HepG2 (cell line): Measurements from ENCODE around the gene KLRK1. TPM values are rescaled to one million over a fixed set of nuclear protein-coding genes. Genes with fewer than 3 reads are reported as not detected.

Experiments used
- ARNT2 ChIP-seq: sonication (generic); formaldehyde crosslinking; IDR thresholded peaks from 2 replicates; pipeline ENCODE4 v1.8.0; 2022; ENCODE audit warnings: mild to moderate bottlenecking, low read depth, missing genetic modification reagents, moderate library complexity
- CREM ChIP-seq, 2 experiments: sonication (generic) in 1 of 2; formaldehyde crosslinking in 1 of 2; IDR thresholded peaks; 2 replicates each; pipeline versions ENCODE4 v1.4.0 to v1.6.1; 2016 to 2020; ENCODE audit warnings: antibody characterized with exemption in 1 of 2, mild to moderate bottlenecking in 1 of 2, missing genetic modification reagents in 1 of 2
- ELF3 ChIP-seq: IDR thresholded peaks from 2 replicates; pipeline ENCODE4 v1.6.1; 2016; ENCODE audit warnings: missing genetic modification reagents, missing compliant biosample characterization
- FIP1L1 ChIP-seq: fragments of 200-400 bp; formaldehyde crosslinking; IDR thresholded peaks from 2 replicates; pipeline ENCODE4 v1.6.1; 2018; ENCODE audit warnings: low read depth, mild to moderate bottlenecking, low read length, moderate library complexity, borderline replicate concordance; ENCODE audit not compliant: insufficient read depth
- GATAD2A ChIP-seq: IDR thresholded peaks from 2 replicates; pipeline ENCODE4 v1.6.1; 2016
- GPBP1L1 ChIP-seq: sonication (generic); formaldehyde crosslinking; IDR thresholded peaks from 2 replicates; pipeline ENCODE4 v1.5.0; 2020; ENCODE audit warnings: mild to moderate bottlenecking, missing genetic modification reagents
- HOXA3 ChIP-seq: sonication (generic); formaldehyde crosslinking; IDR thresholded peaks from 2 replicates; pipeline ENCODE4 v1.5.0; 2020; ENCODE audit warnings: missing genetic modification reagents
- KLF16 ChIP-seq, 2 experiments: sonication (generic) in 1 of 2; formaldehyde crosslinking in 1 of 2; IDR thresholded peaks; 2 replicates each; pipeline versions ENCODE4 v1.6.1 to v1.8.0; 2016 to 2023; ENCODE audit warnings: missing genetic modification reagents in 2 of 2, missing compliant biosample characterization in 1 of 2
- NCOA2 ChIP-seq: sonication (generic); formaldehyde crosslinking; IDR thresholded peaks from 2 replicates; pipeline ENCODE4 v1.8.0; 2022; ENCODE audit warnings: inconsistent platforms
- SALL1 ChIP-seq: sonication (generic); formaldehyde crosslinking; IDR thresholded peaks from 2 replicates; pipeline ENCODE4 v1.8.0; 2022; ENCODE audit warnings: mild to moderate bottlenecking, missing genetic modification reagents
- TFAP4 ChIP-seq: sonication (generic); IDR thresholded peaks from 2 replicates; pipeline ENCODE4 v1.6.1; 2016; ENCODE audit warnings: low read depth, borderline replicate concordance
- TSC22D2 ChIP-seq: sonication (generic); formaldehyde crosslinking; IDR thresholded peaks from 2 replicates; pipeline ENCODE4 v1.5.1; 2020; ENCODE audit warnings: missing genetic modification reagents, mild to moderate bottlenecking, borderline replicate concordance
- ZBTB8A ChIP-seq: sonication (generic); formaldehyde crosslinking; IDR thresholded peaks from 2 replicates; pipeline ENCODE4 v1.4.0; 2020; ENCODE audit warnings: mild to moderate bottlenecking, low read depth, missing genetic modification reagents, borderline replicate concordance
- ZC3H13 ChIP-seq: sonication (generic); formaldehyde crosslinking; IDR thresholded peaks from 2 replicates; pipeline ENCODE4 v1.8.1; 2023; ENCODE audit warnings: mild to moderate bottlenecking, missing genetic modification reagents, moderate library complexity
- ZMYM2 ChIP-seq: sonication (generic); formaldehyde crosslinking; IDR thresholded peaks from 2 replicates; pipeline ENCODE4 v1.8.0; 2022; ENCODE audit warnings: mild to moderate bottlenecking, missing genetic modification reagents
- ZNF225 ChIP-seq: sonication (generic); formaldehyde crosslinking; IDR thresholded peaks from 2 replicates; pipeline ENCODE4 v1.4.0; 2020; ENCODE audit warnings: mild to moderate bottlenecking, missing genetic modification reagents
- ZNF557 ChIP-seq: sonication (generic); formaldehyde crosslinking; IDR thresholded peaks from 2 replicates; pipeline ENCODE4 v1.4.0; 2020; ENCODE audit warnings: missing genetic modification reagents
- ZNF572 ChIP-seq: sonication (generic); formaldehyde crosslinking; IDR thresholded peaks from 2 replicates; pipeline ENCODE4 v1.5.1; 2020; ENCODE audit warnings: mild to moderate bottlenecking, missing genetic modification reagents
- ZNF644 ChIP-seq: IDR thresholded peaks from 2 replicates; pipeline ENCODE4 v1.6.1; 2016; ENCODE audit warnings: low read depth
- ZNF777 ChIP-seq: sonication (generic); formaldehyde crosslinking; IDR thresholded peaks from 2 replicates; pipeline ENCODE4 v1.4.0; 2020; ENCODE audit warnings: missing genetic modification reagents
- polyA plus RNA-seq, 8 experiments: library from polyadenylated mRNA; depleted of rRNA in 3 of 8; stranded (reverse) in 7 of 8; unstranded in 1 of 8; fragments of >200 nt; fragmentation: Illumina TruSeq in 4 of 8; extraction: Trizol in 4 of 8; gene quantifications; 2 replicates each; pipeline versions ENCODE4 v1.2.1 to v1.2.3, GENCODE V29; 2011 to 2016; ENCODE audit warnings: low read depth in 4 of 8, missing spikeins in 1 of 8, mixed read lengths in 1 of 8; ENCODE audit not compliant: insufficient read depth in 1 of 8
- total RNA-seq, 5 experiments: library from RNA; depleted of rRNA; stranded (reverse); fragments of >200 nt; fragmentation: Illumina TruSeq; extraction: Trizol; gene quantifications; 2 replicates each; pipeline ENCODE4 v1.2.3, GENCODE V29; 2016; ENCODE audit warnings: low read depth in 1 of 5
- TF ChIP-seq, protein P1 (sequence below): sonication (generic); formaldehyde crosslinking; IDR thresholded peaks from 2 replicates; pipeline ENCODE4 v1.4.0; 2020; ENCODE audit warnings: mild to moderate bottlenecking, missing genetic modification reagents
- TF ChIP-seq, protein P2 (sequence below): sonication (generic); formaldehyde crosslinking; IDR thresholded peaks from 2 replicates; pipeline ENCODE4 v1.4.0; 2020; ENCODE audit warnings: missing genetic modification reagents, mild to moderate bottlenecking, borderline replicate concordance
- TF ChIP-seq, protein P3 (sequence below): IDR thresholded peaks from 2 replicates; pipeline ENCODE4 v1.6.1; 2016; ENCODE audit warnings: missing compliant biosample characterization, missing genetic modification reagents, borderline replicate concordance

Gene KLRK1
- total and polyA plus RNA-seq, 2 of the 13 experiments (the other 11 are each of a cell fraction or from before 2014, with no cell fraction given): not detected

DNA sequence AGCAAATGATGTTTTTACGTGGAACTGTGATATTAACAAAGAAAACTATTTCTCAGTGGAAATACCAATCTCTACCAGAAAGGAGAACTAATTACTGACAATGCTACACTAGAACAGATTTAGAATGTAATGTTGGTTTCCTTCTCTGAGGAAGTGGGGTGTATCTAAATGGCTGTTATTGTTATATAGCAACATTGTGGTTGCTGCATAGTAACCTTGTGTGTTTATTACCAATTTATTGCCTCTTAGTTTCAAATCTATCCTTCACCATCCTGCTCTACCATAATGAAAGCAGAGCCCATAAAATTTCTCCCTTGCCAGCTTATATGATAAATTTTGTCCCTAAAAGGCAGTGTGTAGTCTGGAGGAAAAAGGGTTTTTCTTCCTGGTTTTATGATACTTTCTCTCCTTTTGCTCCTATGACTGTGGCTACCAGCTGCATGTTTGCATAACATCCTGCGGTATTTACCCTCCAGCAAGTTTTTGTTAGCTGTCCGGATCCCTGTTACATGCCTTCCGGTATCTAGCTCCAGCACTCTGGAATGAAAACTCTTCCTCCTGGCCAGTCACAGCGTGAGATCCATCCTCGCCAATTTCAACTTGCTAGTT, 5.7 kb upstream of the KLRK1 start (continued):
- TF ChIP-seq CREM (IDR thresholded peaks at IDR 0.05) (0 out of 2 replicates have a peak, but pooled peaks have one; percentile 12), CREM (CRISPR knock-in tag; IDR thresholded peaks at IDR 0.05) (no peak), HOXA3 (CRISPR knock-in tag) (peak; percentile 31; the same call in 1 of the 2 replicates), ELF3 (CRISPR knock-in tag) (peak; percentile 93), GATAD2A (CRISPR knock-in tag) (peak; percentile 39; the same call in 1 of the 2 replicates), ZNF225 (CRISPR knock-in tag) (no peak), ZNF572 (CRISPR knock-in tag) (no peak), ZC3H13 (CRISPR knock-in tag) (no peak), SALL1 (CRISPR knock-in tag) (peak; percentile 32; the same call in 1 of the 2 replicates), FIP1L1 (no peak), ZBTB8A (CRISPR knock-in tag) (no peak), ZMYM2 (CRISPR knock-in tag) (no peak), ARNT2 (no peak), GPBP1L1 (CRISPR knock-in tag) (no peak), ZNF644 (CRISPR knock-in tag) (peak; percentile 51; the same call in 1 of the 2 replicates), TSC22D2 (no peak), TFAP4 (peak; percentile 68; the same call in 1 of the 2 replicates), ZNF777 (no peak), NCOA2 (CRISPR knock-in tag) (0 out of 2 replicates have a peak, but pooled peaks have one; percentile 23), KLF16 (CRISPR knock-in tag; IDR thresholded peaks at IDR 0.05) (no peak), ZNF557 (CRISPR knock-in tag) (no peak)
- TF ChIP-seq, protein P1, sequence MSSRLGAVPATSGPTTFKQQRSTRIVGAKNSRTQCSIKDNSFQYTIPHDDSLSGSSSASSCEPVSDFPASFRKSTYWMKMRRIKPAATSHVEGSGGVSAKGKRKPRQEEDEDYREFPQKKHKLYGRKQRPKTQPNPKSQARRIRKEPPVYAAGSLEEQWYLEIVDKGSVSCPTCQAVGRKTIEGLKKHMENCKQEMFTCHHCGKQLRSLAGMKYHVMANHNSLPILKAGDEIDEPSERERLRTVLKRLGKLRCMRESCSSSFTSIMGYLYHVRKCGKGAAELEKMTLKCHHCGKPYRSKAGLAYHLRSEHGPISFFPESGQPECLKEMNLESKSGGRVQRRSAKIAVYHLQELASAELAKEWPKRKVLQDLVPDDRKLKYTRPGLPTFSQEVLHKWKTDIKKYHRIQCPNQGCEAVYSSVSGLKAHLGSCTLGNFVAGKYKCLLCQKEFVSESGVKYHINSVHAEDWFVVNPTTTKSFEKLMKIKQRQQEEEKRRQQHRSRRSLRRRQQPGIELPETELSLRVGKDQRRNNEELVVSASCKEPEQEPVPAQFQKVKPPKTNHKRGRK (CRISPR knock-in tag): no peak
- TF ChIP-seq, protein P2, sequence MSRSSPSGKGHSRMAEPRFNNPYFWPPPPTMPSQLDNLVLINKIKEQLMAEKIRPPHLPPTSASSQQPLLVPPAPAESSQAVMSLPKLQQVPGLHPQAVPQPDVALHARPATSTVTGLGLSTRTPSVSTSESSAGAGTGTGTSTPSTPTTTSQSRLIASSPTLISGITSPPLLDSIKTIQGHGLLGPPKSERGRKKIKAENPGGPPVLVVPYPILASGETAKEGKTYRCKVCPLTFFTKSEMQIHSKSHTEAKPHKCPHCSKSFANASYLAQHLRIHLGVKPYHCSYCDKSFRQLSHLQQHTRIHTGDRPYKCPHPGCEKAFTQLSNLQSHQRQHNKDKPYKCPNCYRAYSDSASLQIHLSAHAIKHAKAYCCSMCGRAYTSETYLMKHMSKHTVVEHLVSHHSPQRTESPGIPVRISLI (CRISPR knock-in tag): no peak
- TF ChIP-seq, protein P3, sequence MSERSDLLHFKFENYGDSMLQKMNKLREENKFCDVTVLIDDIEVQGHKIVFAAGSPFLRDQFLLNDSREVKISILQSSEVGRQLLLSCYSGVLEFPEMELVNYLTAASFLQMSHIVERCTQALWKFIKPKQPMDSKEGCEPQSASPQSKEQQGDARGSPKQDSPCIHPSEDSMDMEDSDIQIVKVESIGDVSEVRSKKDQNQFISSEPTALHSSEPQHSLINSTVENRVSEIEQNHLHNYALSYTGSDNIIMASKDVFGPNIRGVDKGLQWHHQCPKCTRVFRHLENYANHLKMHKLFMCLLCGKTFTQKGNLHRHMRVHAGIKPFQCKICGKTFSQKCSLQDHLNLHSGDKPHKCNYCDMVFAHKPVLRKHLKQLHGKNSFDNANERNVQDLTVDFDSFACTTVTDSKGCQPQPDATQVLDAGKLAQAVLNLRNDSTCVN (CRISPR knock-in tag): peak; percentile 94; the same call in 1 of the 2 replicates
